Sigmoid colon (tissue), 4 donors: Measurements from ENCODE around the gene NFATC1.

Experiments
- CTCF ChIP-seq, 4 experiments: fragments of 450-650 bp in 3 of 4; fragments of 200-600 bp in 1 of 4; IDR thresholded peaks; one replicate each; pipeline ENCODE4 v1.5.1; 2016 to 2019; ENCODE audit warnings: antibody characterized with exemption in 4 of 4, mild to moderate bottlenecking in 3 of 4, moderate library complexity in 2 of 4
- EP300 ChIP-seq, 4 donors: sonication (generic); formaldehyde crosslinking; IDR thresholded peaks; one replicate each; pipeline ENCODE4 v1.6.1; 2017; ENCODE audit warnings: antibody characterized with exemption in 4 of 4

- no peak for TF ChIP-seq EP300 (IDR thresholded peaks at IDR 0.05)
- TF ChIP-seq CTCF (IDR thresholded peaks at IDR 0.05): no peak
Observed at GRCh38 chr18:79352432-79352831, 43.3 kb upstream of the NFATC1 start.
